ENCODE measurements around the gene ATP5ME.
A peak's percentile ranks its signal among the peaks of the same experiment; 100 is the strongest.
"Not testable (repeated sequence)": the region's sequence is repeated elsewhere in the genome, so short reads cannot be mapped to it uniquely, and the experiment has no call there.

Gene ATP5ME

GRCh38 chr4:674172-675035 lies at the start of gene ATP5ME, which contains the start of gene MYL5:
ATP5ME (minus strand) TSS chr4:674276; CDS start chr4:674247, 29 bp downstream.
MYL5 (plus strand) TSS chr4:674542; CDS start chr4:678027, 3,485 bp downstream.
- peak; percentile 96 for DNase-seq

- DNase-seq = no peak
These were observed 48.8 kb upstream of the ATP5ME start for GRCh38 chr4:722851-723360.

- DNase-seq = no peak
These were observed 48.2 kb upstream of the ATP5ME start for GRCh38 chr4:722169-722725.

- DNase-seq = no peak
These were observed 47.4 kb upstream of the ATP5ME start for GRCh38 chr4:721261-722168.

GRCh38 chr4:720111-720860 lies 46.2 kb upstream of the ATP5ME start:
- DNase-seq = no peak

- no peak for DNase-seq
These were observed 44.4 kb upstream of the ATP5ME start for GRCh38 chr4:718460-718859.

- DNase-seq = no peak
These were observed 43.7 kb upstream of the ATP5ME start for GRCh38 chr4:717601-718320.

GRCh38 chr4:714087-714486 lies 40.0 kb upstream of the ATP5ME start:
- no peak for DNase-seq

GRCh38 chr4:712916-713632 lies 39.0 kb upstream of the ATP5ME start:
- DNase-seq = no peak

- no peak for DNase-seq
These were observed 38.0 kb upstream of the ATP5ME start for GRCh38 chr4:712093-712492.

GRCh38 chr4:710916-711315 lies 36.8 kb upstream of the ATP5ME start:
- no peak for DNase-seq

GRCh38 chr4:710116-710515 lies 36.0 kb upstream of the ATP5ME start:
- no peak for DNase-seq

- no peak for DNase-seq
These were observed 35.3 kb upstream of the ATP5ME start for GRCh38 chr4:709348-709747.

- DNase-seq = no peak
These were observed 34.5 kb upstream of the ATP5ME start for GRCh38 chr4:708631-708933.

GRCh38 chr4:707929-708630 lies 34.0 kb upstream of the ATP5ME start:
- DNase-seq = no peak

GRCh38 chr4:706834-707598 lies 32.9 kb upstream of the ATP5ME start:
- no peak for DNase-seq

- DNase-seq = not testable (repeated sequence)
These were observed 32.1 kb upstream of the ATP5ME start for GRCh38 chr4:706083-706633.

GRCh38 chr4:705278-706082 lies 31.4 kb upstream of the ATP5ME start, which contains the start of gene PCGF3:
PCGF3 (plus strand) TSS chr4:705832; CDS start chr4:733681, 27,849 bp downstream.
- peak; percentile 98 for DNase-seq

GRCh38 chr4:704971-705277 lies 30.8 kb upstream of the ATP5ME start:
- no peak for DNase-seq
